GM21723 (cell line): ENCODE data around the gene CFAP46.

Experiments used
- ATAC-seq: cut with Tn5 transposase; IDR thresholded peaks from one replicate; pipeline ENCODE4 v1.9.1; 2021; ENCODE audit warnings: mild to moderate bottlenecking, moderate library complexity; ENCODE audit not compliant: unreplicated experiment

The CFAP46 gene

DNA sequence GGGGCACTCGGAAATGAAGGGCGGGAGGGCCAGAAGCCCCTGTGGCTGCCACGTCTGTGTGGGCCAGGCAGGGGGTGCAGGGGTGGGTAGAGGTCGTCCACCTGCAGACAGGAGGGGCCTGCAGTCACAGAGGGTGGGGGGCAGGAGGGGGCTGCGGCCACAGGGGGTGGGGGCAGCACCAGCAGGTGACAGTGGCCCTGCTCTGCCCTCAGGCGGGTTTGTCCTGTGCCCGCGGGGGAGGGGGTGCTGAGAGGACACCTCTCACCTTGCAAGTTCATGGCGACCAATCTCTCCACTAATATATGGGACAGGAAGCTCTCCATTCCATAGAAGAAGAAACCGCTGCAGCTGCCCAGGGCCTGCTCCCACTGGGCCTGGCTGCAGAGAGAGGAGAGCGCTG is 129.8 kb downstream of the CFAP46 start:
- no peak for ATAC-seq

DNA sequence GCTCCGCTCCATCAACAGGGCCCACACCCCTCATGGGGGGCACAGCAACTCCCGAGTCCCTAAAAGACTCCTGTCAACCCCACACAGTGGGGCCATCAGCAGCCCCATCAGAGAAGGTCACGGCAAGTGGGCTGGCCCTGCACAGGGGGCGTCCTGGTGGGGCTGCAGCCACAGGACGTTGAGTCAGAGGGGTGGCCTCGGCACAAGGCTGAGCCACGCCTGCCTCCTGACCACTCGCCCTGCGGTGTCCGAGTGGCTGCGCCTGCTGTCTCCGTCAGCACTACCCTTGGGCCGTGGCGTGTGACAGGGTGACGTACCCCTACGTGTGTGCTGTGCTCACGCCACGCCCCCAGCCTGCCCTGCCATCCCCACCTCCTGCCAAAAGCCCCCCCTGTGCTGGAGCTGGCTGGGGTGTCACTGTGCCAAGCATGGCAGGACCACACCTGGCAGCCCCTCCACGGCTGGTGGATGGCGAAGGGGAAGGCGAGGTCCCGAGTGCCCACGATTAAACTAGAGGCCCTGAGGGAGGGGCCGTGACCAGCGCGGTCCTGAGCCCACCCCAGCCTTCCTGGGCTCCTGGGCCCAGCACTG is 130.4 kb downstream of the CFAP46 start:
- ATAC-seq, result no peak

GRCh38 chr10:132810807-132811700 is 131.3 kb downstream of the CFAP46 start:
- ATAC-seq, result no peak

GRCh38 chr10:132810141-132810806 is 132.1 kb downstream of the CFAP46 start:
- no peak for ATAC-seq

GRCh38 chr10:132809232-132810140 is 132.9 kb downstream of the CFAP46 start:
- no peak for ATAC-seq

DNA sequence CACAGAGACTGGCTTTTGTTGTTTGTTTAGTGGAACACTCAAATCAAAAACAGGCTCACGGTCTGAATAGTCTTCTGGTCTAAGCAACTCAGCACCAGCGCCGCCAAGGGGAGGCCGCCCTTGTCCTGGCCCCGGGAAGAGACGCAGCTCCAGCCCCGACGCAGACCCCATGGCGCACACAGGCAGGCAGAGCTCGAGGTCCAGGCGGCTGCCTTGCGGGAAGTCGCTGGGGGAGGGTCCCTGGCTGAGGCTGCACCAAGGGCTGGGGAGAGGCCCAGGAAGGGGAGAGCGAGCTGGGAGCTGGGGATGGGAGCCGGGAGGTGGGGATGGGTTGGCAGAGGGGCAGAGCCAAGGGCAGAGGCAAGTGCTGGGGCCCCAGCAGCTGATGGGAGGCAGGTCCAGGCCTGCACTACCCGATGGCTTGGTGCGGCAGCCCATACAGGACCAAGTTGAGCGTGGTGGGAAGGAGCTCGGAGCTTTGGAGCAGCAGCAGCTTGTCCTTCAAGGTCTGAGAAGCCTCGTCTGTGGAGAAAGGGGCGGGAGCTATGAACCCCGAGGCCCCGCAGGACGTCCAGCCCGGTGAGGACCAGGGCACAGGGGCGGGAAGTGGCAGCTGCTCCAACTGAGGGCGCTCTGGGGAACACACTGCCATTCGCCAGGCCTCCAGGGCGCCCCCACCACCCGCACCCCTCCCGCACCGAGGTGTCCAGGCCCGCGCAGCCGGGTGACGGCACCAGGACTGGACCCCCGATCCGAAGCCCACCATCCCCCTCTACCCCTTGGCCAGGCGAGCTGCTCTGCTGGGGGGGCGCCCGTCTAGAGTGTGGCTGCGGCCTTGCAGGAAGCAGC is 133.8 kb downstream of the CFAP46 start:
- ATAC-seq, result no peak

GRCh38 chr10:132807621-132808049 is 134.7 kb downstream of the CFAP46 start:
- no peak for ATAC-seq

DNA sequence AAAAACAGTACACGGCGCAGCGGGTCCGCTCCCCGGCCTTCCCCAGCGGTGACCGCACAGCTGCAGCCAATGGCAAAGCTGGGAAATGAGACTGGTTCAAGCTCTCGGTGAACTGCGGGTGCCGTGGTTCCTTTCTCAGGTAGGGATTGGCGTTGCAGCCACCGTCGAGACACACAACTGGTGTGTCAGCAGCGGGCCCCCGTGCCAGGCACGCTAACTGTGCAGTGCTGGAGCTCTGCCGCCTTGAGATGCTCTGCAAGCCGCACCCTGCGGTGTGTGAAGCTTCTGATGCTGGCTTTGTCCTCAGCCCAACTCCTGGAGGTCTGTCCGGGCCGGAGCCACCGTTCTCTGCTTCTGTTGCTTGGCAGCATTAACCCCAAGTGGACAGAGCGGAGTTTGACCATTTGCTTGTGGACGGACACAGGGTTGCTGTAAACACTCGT is 135.8 kb downstream of the CFAP46 start:
- ATAC-seq, result no peak

DNA sequence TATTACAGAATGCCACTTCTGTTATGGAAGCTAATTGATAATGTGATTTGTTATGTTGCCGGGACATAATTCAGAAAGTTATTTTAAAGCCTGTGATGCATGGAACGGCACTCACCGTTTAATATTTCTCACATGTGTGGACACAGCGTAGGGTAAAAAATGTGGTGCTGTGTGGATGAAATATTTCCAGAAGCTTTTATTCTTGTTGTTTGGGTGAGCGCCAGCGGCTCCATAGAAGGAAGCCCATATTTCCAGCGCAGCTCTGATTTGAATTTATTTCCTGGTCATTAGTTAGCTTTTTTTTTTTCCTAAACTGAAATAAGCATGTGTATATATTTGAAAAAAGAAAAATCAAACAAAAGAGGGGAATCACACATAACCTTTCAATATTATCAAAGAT is 136.3 kb downstream of the CFAP46 start:
- ATAC-seq, result no peak

DNA sequence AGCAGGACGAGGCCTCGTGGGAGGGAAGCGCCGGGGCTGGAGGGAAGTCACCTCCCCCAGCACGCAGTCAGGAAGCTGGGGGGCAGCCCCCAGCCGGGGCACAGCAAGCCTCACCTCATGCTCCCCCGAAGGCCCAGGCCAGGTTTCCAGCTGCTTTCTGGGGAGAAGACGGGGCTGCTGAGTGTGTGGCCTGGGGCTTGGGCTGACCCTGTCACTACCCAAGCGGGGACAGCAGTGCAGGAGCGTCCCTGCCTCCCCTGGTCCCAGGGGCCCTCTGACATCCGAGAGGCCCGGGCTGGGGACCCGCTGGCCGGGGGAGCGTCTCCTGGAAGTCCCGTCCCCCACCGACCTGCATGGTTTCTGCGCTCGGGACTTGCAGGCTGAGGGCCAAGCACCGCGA is 136.8 kb downstream of the CFAP46 start:
- no peak for ATAC-seq

DNA sequence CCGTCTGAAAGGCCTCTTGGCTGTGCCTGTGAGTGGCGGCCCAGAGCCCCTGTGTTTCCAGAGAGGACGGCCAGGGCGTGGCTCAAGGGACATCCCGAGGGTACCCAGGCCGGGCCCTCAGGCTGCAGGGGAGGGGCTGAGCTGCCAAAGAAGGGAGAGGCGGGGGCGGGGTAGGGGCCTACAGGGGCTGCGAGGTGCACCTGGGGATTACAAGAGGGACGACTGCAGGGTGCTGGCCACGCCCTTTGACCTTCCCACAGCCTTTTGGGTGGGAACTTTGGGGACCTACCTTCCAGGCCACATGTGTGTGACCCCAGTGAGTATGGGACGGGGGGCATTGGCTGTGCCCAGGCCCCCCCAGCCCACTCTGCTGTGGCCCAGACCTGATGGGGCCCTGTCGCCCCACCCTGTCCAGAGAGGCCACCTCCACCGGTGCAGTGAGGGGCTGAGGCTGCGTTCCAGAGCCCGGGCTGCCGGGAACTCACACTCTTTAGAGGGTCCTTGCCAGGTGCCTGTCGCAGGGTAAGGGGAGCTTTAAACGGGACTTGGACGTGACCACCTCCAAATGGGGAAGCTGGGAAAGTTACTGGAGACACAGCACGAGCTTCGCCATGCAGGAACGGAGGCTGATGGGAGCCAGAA is 137.5 kb downstream of the CFAP46 start:
- ATAC-seq, result no peak

GRCh38 chr10:132804287-132804686 is 138.1 kb downstream of the CFAP46 start:
- no peak for ATAC-seq

DNA sequence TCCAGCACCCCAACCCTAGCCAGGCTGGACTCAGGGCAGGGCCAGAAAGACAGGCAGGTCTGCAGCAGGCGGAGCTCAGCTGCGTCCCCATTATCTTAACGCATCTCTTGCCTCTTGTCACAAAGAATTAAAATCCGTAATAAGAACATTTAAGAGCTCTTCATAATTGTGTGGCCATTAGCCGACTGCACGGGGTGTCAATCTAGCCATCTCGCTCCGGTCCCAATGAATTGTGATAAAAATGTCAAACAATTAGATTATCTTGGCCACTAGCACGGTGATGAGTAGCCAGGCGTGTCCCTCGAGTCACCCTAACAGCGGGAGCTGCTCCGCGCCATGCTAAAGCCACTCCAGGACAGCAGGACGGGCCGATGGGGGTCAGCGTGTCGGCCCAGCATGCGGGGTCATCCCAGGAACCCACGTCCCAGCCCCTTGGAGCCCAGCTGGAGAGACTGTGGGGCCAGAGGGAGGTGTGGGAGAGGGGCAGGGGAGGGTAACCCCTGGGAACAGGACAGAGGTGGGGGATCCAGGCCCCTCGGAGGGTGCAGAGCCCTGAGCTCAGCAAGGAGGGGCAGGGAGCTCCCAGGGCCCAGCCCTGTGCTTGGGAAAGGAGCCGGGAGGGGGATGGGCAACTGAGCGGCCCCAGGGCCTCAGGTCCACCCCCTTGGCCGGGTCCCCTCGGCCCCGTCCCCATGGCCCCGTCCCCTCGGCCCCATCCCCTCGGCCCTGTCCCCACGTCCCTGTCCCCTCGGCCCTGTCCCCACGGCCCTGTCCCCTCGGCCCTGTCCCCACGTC is 138.8 kb downstream of the CFAP46 start:
- no peak for ATAC-seq

- no peak for ATAC-seq
Observed at GRCh38 chr10:132802694-132803320, 139.6 kb downstream of the CFAP46 start.

DNA sequence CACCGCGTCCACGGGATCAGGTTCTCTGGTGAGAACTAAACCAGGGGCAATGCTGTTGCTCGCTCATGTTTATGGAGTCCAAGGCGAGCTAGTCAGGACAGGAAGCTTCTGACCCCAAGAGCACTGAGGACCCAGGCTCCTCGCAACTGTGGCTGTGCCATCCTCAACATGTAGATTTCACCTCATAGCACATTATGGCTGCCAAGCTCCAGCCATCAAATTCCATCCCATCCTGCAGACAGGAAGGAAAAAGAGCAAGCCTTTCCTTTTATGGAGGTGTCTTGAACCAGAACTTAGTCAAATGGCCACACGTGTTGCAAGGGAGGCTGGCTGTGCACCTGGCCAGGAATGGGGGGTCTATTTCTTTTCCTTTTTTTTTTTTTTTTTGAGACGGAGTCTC is 140.3 kb downstream of the CFAP46 start:
- no peak for ATAC-seq

- ATAC-seq, result no peak
Observed at GRCh38 chr10:132799865-132800264, 142.5 kb downstream of the CFAP46 start.

- ATAC-seq, result no peak
Observed at GRCh38 chr10:132798876-132799275, 143.5 kb downstream of the CFAP46 start.

- no peak for ATAC-seq
Observed at GRCh38 chr10:132798403-132798802, 144.0 kb downstream of the CFAP46 start.
